HCT116 (cell line): ENCODE measurements around the gene SOS1. TPM values are rescaled to one million over a fixed set of nuclear protein-coding genes. Genes with fewer than 3 reads are reported as not detected.
A peak's percentile ranks its signal among the peaks of the same experiment; 100 is the strongest.

Source experiments
- ATAC-seq: fragments of 200-7000 bp; cut with Tn5 transposase; 2 replicates; pipeline ENCODE4 v1.9.1; 2020; ENCODE audit warnings: mild to moderate bottlenecking, moderate library complexity
- BruUV-seq: library from RNA; stranded (reverse); fragments of 400-500 nt; replicated peaks from 2 replicates; lab custom pipeline; 2021; lab: Mats Ljungman, UMichigan
- CTCF ChIA-PET: fragments of 300-600 bp; sonication (Branson Sonifier 250); formaldehyde crosslinking; loops from one replicate; lab custom pipeline; 2021; ENCODE audit warnings: antibody characterized with exemption; lab: Charles Lee
- POLR2A ChIA-PET: fragments of 300-600, 350-600 bp; sonication (Branson Sonifier 250); formaldehyde crosslinking; loops from one replicate; lab custom pipeline; 2021; ENCODE audit warnings: antibody characterized with exemption; lab: Charles Lee
- RAD21 ChIA-PET, 2 experiments: fragments of 300-600 bp; sonication (Branson Sonifier 250); formaldehyde crosslinking; loops; one replicate each; lab custom pipeline; 2023; ENCODE audit warnings: low total read pairs in 2 of 2; ENCODE audit not compliant: uncharacterized antibody in 2 of 2, unreplicated experiment in 2 of 2, low non-redundant PET in 1 of 2; lab: Charles Lee
- DNase-seq: peaks from one replicate; pipeline ENCODE4 v3.0.0-alpha.2; 2010; ENCODE audit warnings: low read depth, low spot score
- H2AFZ ChIP-seq: fragments of 200-600 bp; shearing (Covaris generic), sonication (generic); 2 replicates; pipeline ENCODE4 v1.6.1; 2017; ENCODE audit warnings: low read depth, mixed run types, mixed read lengths, antibody characterized with exemption, low read length; ENCODE audit not compliant: poor library complexity, severe bottlenecking
- H3K27ac ChIP-seq: 2 replicates; pipeline ENCODE4 v1.5.1; 2012; ENCODE audit warnings: low read depth, low read length
- H3K27me3 ChIP-seq: fragments of 200-600 bp; sonication (generic); 2 replicates; pipeline ENCODE4 v1.6.1; 2016; ENCODE audit warnings: mixed run types, low read length, mixed read lengths; ENCODE audit not compliant: insufficient read depth
- H3K36me3 ChIP-seq, 2 experiments: fragments of 200-500 bp in 1 of 2; fragments of 200-600 bp in 1 of 2; sonication (Bioruptor generic) in 1 of 2; sonication (generic) in 1 of 2; 2 replicates each; pipeline versions ENCODE4 v1.5.1 to v1.6.1; 2014 to 2016; ENCODE audit warnings: low read length in 2 of 2, inconsistent platforms in 1 of 2, mixed read lengths in 1 of 2, mixed run types in 1 of 2; ENCODE audit not compliant: insufficient read depth in 2 of 2, control insufficient read depth in 1 of 2
- H3K4me1 ChIP-seq, 2 experiments: fragments of 200-600 bp in 1 of 2; sonication (generic) in 1 of 2; 2 replicates each; pipeline versions ENCODE4 v1.5.1 to v1.6.1; 2012 to 2017; ENCODE audit warnings: low read length in 2 of 2, inconsistent platforms in 1 of 2, mild to moderate bottlenecking in 1 of 2, mixed read lengths in 1 of 2, mixed run types in 1 of 2, moderate library complexity in 1 of 2; ENCODE audit not compliant: insufficient read depth in 2 of 2, control insufficient read depth in 1 of 2
- H3K4me2 ChIP-seq: fragments of 200-600 bp; sonication (generic); 2 replicates; pipeline ENCODE4 v1.6.1; 2017; ENCODE audit warnings: mixed run types, low read length, mixed read lengths
- H3K4me3 ChIP-seq, 2 experiments: fragments of 200-600 bp in 1 of 2; sonication (generic) in 1 of 2; replicated peaks in 1 of 2; 2 replicates each; pipeline ENCODE4 v1.5.1; 2011 to 2016; ENCODE audit warnings: low read length in 2 of 2, control low read depth in 1 of 2, low read depth in 1 of 2, mild to moderate bottlenecking in 1 of 2, mixed read lengths in 1 of 2, mixed run types in 1 of 2
- H3K79me2 ChIP-seq: fragments of 200-600 bp; sonication (generic); 2 replicates; pipeline ENCODE4 v1.6.1; 2017; ENCODE audit warnings: mild to moderate bottlenecking, mixed run types, low read length, moderate library complexity, mixed read lengths; ENCODE audit not compliant: insufficient read depth
- H3K9ac ChIP-seq: fragments of 200-600 bp; sonication (generic); 2 replicates; pipeline ENCODE4 v1.6.1; 2016; ENCODE audit warnings: low read length, mixed read lengths
- H3K9me2 ChIP-seq: fragments of 200-600 bp; sonication (generic), shearing (Covaris generic); 2 replicates; pipeline ENCODE4 v1.6.1; 2017; ENCODE audit warnings: mixed run types, mild to moderate bottlenecking, moderate library complexity; ENCODE audit not compliant: insufficient read depth
- H3K9me3 ChIP-seq, 2 experiments: fragments of 200-500 bp in 1 of 2; fragments of 200-600 bp in 1 of 2; sonication (Bioruptor generic) in 1 of 2; sonication (generic) in 1 of 2; 2 replicates each; pipeline ENCODE4 v1.6.1; 2014 to 2017; ENCODE audit warnings: low read length in 2 of 2, mixed read lengths in 2 of 2, inconsistent platforms in 1 of 2, low read depth in 1 of 2, mild to moderate bottlenecking in 1 of 2, mixed run types in 1 of 2, moderate library complexity in 1 of 2; ENCODE audit not compliant: control insufficient read depth in 1 of 2, insufficient read depth in 1 of 2
- H4K20me1 ChIP-seq: fragments of 200-600 bp; sonication (generic), shearing (Covaris generic); 2 replicates; pipeline ENCODE4 v1.6.1; 2017; ENCODE audit warnings: mixed run types, mild to moderate bottlenecking, moderate library complexity; ENCODE audit not compliant: insufficient read depth
- EGR1 ChIP-seq: IDR thresholded peaks from 2 replicates; pipeline ENCODE4 v1.6.1; 2012; ENCODE audit warnings: low read depth
- ELF1 ChIP-seq: IDR thresholded peaks from 2 replicates; pipeline ENCODE4 v1.6.1; 2012; ENCODE audit warnings: low read depth, borderline replicate concordance
- EZH2 ChIP-seq: fragments of 200-600 bp; sonication (generic); IDR thresholded peaks from 2 replicates; pipeline ENCODE4 v1.6.1; 2017; ENCODE audit warnings: antibody characterized with exemption, mixed run types
- EZH2phosphoT487 ChIP-seq: fragments of 200-600 bp; IDR thresholded peaks from 2 replicates; pipeline ENCODE4 v1.6.1; 2018; ENCODE audit warnings: antibody characterized with exemption, borderline replicate concordance
- FOSL1 ChIP-seq: IDR thresholded peaks from 2 replicates; pipeline ENCODE4 v1.6.1; 2012; ENCODE audit warnings: low read depth
- POLR2A ChIP-seq: IDR thresholded peaks from 2 replicates; pipeline ENCODE4 v1.7.0; 2011; ENCODE audit warnings: borderline replicate concordance; ENCODE audit not compliant: insufficient read depth, insufficient read length; ENCODE audit errors: extremely low read depth
- RAD21 ChIP-seq: IDR thresholded peaks from 2 replicates; pipeline ENCODE4 v1.6.1; 2012; ENCODE audit warnings: low read depth, mild to moderate bottlenecking
- SP1 ChIP-seq: IDR thresholded peaks from 2 replicates; pipeline ENCODE4 v1.6.1; 2012; ENCODE audit warnings: low read depth
- TCF7L2 ChIP-seq: IDR thresholded peaks from 2 replicates; pipeline ENCODE4 v1.7.0; 2011; ENCODE audit warnings: borderline replicate concordance, inconsistent platforms; ENCODE audit not compliant: insufficient read depth, insufficient read length; ENCODE audit errors: extremely low read depth
- ZFX ChIP-seq: fragments of 450-650 bp; IDR thresholded peaks from 2 replicates; pipeline ENCODE4 v1.6.1; 2017
- ZNF274 ChIP-seq: fragments of 200-500 bp; sonication (Bioruptor generic); IDR thresholded peaks from 2 replicates; pipeline ENCODE4 v1.6.1; 2014; ENCODE audit warnings: mild to moderate bottlenecking, low read depth, low read length, inconsistent platforms
- intact Hi-C: fragments of 100-400 bp; cut with micrococcal nuclease; formaldehyde crosslinking; loops from 2 replicates; pipeline ENCODE4 v1.10.0; 2022
- total RNA-seq: library from RNA; stranded (reverse); gene quantifications from one replicate; pipeline ENCODE4 v1.2.1, GENCODE V29; 2021; ENCODE audit not compliant: unreplicated experiment
- TF ChIP-seq, protein P1 (sequence below): IDR thresholded peaks from 2 replicates; pipeline ENCODE4 v1.6.1; 2012
- TF ChIP-seq, protein P2 (sequence below): IDR thresholded peaks from 2 replicates; pipeline ENCODE4 v1.6.1; 2012
- TF ChIP-seq, protein P3 (sequence below): IDR thresholded peaks from 2 replicates; pipeline ENCODE4 v1.6.1; 2011; ENCODE audit warnings: mild to moderate bottlenecking, low read length, moderate library complexity; ENCODE audit not compliant: insufficient replicate concordance; ENCODE audit errors: extremely low read depth
- TF ChIP-seq, protein P4 (sequence below), 3 experiments: fragments of 200-600 bp in 1 of 3; sonication (generic) in 1 of 3; IDR thresholded peaks in 2 of 3; conservative IDR thresholded peaks in 1 of 3; 2 replicates each; pipeline ENCODE4 v1.5.1; 2012 to 2017; ENCODE audit warnings: low read depth in 2 of 3, low read length in 2 of 3, antibody characterized with exemption in 1 of 3, borderline replicate concordance in 1 of 3, control low read depth in 1 of 3, mild to moderate bottlenecking in 1 of 3, mixed read lengths in 1 of 3, mixed run types in 1 of 3, moderate library complexity in 1 of 3; ENCODE audit not compliant: insufficient read depth in 1 of 3

Gene SOS1
- total RNA-seq, 1 experiment from 2014 or later = 19.4 TPM

DNA sequence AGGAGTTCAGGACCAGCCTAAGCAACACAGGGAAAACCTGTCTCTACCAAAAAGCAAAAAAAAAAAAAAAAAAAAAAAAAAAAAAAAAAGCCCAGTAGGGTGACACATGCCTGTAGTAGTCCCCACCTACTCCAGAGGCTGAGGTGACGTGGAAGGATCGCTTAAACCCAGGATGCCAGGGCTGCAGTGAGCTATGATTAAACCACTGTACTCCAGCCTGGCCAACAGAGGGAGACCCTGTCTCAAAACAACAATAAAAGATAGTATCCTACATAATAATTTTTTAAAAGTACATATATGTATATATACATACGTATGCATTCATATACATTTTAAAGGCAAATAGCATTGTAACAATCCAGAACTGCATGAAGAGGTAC, 51.7 kb downstream of the SOS1 start:
- ChIA-PET RAD21 (no interaction called here), POLR2A (no interaction called here), CTCF (interaction anchor here (1.2 kb wide), 1 partner anchor 160 kb away, joined by 5 read pairs; no protein-coding TSS in a partner anchor)
- Histone ChIP-seq H3K36me3 (no peaks in the 10 kb centered on the region), H3K9me2 (no peaks in the 10 kb centered on the region), H2AFZ (no peak overlapping the region), H3K9me3 (no peaks in the 10 kb centered on the region), H3K4me3 (no peak overlapping the region), H3K27me3 (no peaks in the 10 kb centered on the region), H3K9ac (no peak overlapping the region), H4K20me1 (no peaks in the 10 kb centered on the region), H3K79me2 (peaks cover 6% of the 10 kb centered on the region; the same call in 1 of the 2 replicates), H3K4me1 (no peaks in the 10 kb centered on the region), H3K4me2 (no peak overlapping the region), H3K27ac (no peak overlapping the region)
- ATAC-seq = peak; percentile 68
- intact Hi-C loops = loop anchor here (10.0 kb wide), 1 partner anchor 656 kb away; no protein-coding TSS in a partner anchor
- DNase-seq = no peak
- no TSS peak for BruUV-seq
- no peak for TF ChIP-seq EZH2phosphoT487
- TF ChIP-seq, protein P1, sequence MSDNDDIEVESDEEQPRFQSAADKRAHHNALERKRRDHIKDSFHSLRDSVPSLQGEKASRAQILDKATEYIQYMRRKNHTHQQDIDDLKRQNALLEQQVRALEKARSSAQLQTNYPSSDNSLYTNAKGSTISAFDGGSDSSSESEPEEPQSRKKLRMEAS = no peak
- no peak for TF ChIP-seq ELF1
- TF ChIP-seq ZNF274 = no peak
- TF ChIP-seq ZFX = no peak
- TF ChIP-seq FOSL1 = no peak

DNA sequence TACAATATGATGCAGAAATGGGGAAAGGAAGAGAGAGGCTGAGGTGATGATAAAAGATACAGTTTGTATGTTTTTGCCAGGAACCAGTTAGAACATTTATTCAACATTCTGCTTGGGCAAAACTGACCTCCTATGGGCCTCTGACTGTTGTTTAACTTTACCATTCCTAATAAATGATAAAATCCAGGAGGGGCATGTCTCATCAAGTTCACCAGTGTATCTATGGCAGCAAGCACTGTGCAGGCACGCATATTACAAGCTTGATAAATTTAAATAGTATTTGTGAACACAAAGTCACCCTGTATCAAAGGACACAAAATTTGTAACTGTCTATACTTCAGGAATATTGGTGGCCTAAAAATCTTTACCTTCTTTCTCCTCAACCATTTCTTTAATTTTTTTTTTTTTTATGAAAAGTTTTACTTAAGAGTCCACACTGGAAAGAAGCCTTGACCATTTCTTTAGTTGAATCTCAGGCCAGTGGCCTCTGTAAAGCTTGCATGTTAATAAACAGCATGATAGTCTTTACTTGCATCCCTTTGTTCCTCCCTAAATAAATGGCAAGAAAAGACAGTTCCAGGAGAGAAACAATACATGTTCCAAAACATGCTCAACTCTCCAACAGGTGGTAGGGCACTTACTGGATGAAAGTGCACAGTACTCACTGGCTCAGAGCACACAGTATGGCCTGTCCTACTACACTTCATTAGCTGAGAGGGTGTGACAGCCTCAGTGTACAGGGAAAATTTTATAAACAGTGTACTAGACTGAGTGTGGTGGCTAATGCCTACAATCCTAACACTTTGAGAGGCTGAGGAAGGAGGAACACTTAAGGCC, 52.3 kb downstream of the SOS1 start:
- ChIA-PET CTCF (interaction anchor here (1.2 kb wide), 1 partner anchor 161 kb away, joined by 5 read pairs; no protein-coding TSS in a partner anchor), RAD21 (no interaction called here), POLR2A (no interaction called here)
- no peaks in the 10 kb centered on the region for H3K9me3 ChIP-seq
- DNase-seq = no peak
- no peak overlapping the region for H3K9ac ChIP-seq
- H2AFZ ChIP-seq = no peak overlapping the region
- H3K9me2 ChIP-seq = no peaks in the 10 kb centered on the region
- H3K4me1 ChIP-seq = no peaks in the 10 kb centered on the region
- no TSS peak for BruUV-seq
- ATAC-seq = no peak
- H3K4me3 ChIP-seq = no peak overlapping the region
- H3K36me3 ChIP-seq = no peaks in the 10 kb centered on the region
- peaks cover 6% of the 10 kb centered on the region; the same call in 1 of the 2 replicates for H3K79me2 ChIP-seq
- no peaks in the 10 kb centered on the region for H4K20me1 ChIP-seq
- intact Hi-C loops = loop anchor here (10.0 kb wide), 1 partner anchor 656 kb away; no protein-coding TSS in a partner anchor
- H3K27ac ChIP-seq = no peak overlapping the region
- H3K27me3 ChIP-seq = no peaks in the 10 kb centered on the region
- H3K4me2 ChIP-seq = no peak overlapping the region
- TF ChIP-seq, protein P2, sequence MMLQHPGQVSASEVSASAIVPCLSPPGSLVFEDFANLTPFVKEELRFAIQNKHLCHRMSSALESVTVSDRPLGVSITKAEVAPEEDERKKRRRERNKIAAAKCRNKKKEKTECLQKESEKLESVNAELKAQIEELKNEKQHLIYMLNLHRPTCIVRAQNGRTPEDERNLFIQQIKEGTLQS = no peak
- TF ChIP-seq, protein P3, sequence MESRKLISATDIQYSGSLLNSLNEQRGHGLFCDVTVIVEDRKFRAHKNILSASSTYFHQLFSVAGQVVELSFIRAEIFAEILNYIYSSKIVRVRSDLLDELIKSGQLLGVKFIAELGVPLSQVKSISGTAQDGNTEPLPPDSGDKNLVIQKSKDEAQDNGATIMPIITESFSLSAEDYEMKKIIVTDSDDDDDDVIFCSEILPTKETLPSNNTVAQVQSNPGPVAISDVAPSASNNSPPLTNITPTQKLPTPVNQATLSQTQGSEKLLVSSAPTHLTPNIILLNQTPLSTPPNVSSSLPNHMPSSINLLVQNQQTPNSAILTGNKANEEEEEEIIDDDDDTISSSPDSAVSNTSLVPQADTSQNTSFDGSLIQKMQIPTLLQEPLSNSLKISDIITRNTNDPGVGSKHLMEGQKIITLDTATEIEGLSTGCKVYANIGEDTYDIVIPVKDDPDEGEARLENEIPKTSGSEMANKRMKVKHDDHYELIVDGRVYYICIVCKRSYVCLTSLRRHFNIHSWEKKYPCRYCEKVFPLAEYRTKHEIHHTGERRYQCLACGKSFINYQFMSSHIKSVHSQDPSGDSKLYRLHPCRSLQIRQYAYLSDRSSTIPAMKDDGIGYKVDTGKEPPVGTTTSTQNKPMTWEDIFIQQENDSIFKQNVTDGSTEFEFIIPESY = no peak
- TF ChIP-seq RAD21 (no peak), EZH2 (no peak), EGR1 (no peak), ELF1 (no peak), POLR2A (no peak), TCF7L2 (no peak), FOSL1 (no peak), SP1 (no peak)
- TF ChIP-seq, protein P4, sequence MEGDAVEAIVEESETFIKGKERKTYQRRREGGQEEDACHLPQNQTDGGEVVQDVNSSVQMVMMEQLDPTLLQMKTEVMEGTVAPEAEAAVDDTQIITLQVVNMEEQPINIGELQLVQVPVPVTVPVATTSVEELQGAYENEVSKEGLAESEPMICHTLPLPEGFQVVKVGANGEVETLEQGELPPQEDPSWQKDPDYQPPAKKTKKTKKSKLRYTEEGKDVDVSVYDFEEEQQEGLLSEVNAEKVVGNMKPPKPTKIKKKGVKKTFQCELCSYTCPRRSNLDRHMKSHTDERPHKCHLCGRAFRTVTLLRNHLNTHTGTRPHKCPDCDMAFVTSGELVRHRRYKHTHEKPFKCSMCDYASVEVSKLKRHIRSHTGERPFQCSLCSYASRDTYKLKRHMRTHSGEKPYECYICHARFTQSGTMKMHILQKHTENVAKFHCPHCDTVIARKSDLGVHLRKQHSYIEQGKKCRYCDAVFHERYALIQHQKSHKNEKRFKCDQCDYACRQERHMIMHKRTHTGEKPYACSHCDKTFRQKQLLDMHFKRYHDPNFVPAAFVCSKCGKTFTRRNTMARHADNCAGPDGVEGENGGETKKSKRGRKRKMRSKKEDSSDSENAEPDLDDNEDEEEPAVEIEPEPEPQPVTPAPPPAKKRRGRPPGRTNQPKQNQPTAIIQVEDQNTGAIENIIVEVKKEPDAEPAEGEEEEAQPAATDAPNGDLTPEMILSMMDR (IDR thresholded peaks at IDR 0.05 in 2 of 3, conservative IDR thresholded peaks at IDR 0.05 in 1 of 3; ENCODE audit: borderline replicate concordance in 1 of 3, insufficient read depth in 1 of 3, low read depth in 2 of 3, low read length in 2 of 3) = no peak
